Measurements from ENCODE around the gene HK1.

Gene HK1

GRCh38 chr10:69366738-69367137 is 88.4 kb downstream of the HK1 start:
- FAIRE-seq: no peak
- DNase-seq (ENCODE audit: insufficient read length, low spot score): no peak

- no peak for DNase-seq (ENCODE audit: insufficient read length, low spot score)
- no peak for FAIRE-seq
Observed at GRCh38 chr10:69367469-69367868, 89.2 kb downstream of the HK1 start.

- DNase-seq (ENCODE audit: insufficient read length, low spot score): no peak
- no peak for FAIRE-seq
Observed at GRCh38 chr10:69372126-69372980, 94.1 kb downstream of the HK1 start.

- no peak for DNase-seq (ENCODE audit: insufficient read length, low spot score)
Observed at GRCh38 chr10:69374242-69374641, 95.9 kb downstream of the HK1 start.

GRCh38 chr10:69374931-69375306 is 96.6 kb downstream of the HK1 start:
- peak; percentile 40 for FAIRE-seq
- no peak for DNase-seq (ENCODE audit: insufficient read length, low spot score)

More at GRCh38 chr10:69374242-69374641, 95.9 kb downstream of the HK1 start:
- no peak for FAIRE-seq

- no peak for DNase-seq (ENCODE audit: insufficient read length, low spot score)
- FAIRE-seq: no peak
Observed at GRCh38 chr10:69375307-69376151, 97.2 kb downstream of the HK1 start.

- no peak for DNase-seq (ENCODE audit: insufficient read length, low spot score)
- FAIRE-seq: no peak
Observed at GRCh38 chr10:69376662-69377061, 98.4 kb downstream of the HK1 start.

- DNase-seq (ENCODE audit: insufficient read length, low spot score) (no peak), FAIRE-seq (no peak)
Observed at GRCh38 chr10:69377191-69377590, 98.9 kb downstream of the HK1 start.

GRCh38 chr10:69377933-69378332 is 99.6 kb downstream of the HK1 start:
- DNase-seq (ENCODE audit: insufficient read length, low spot score): no peak
- no peak for FAIRE-seq

GRCh38 chr10:69379800-69380199 is 101.5 kb downstream of the HK1 start:
- DNase-seq (ENCODE audit: insufficient read length, low spot score) (no peak), FAIRE-seq (no peak)

GRCh38 chr10:69382382-69383117 is 104.3 kb downstream of the HK1 start:
- FAIRE-seq: no peak
- DNase-seq (ENCODE audit: insufficient read length, low spot score): peak; percentile 45

- no peak for DNase-seq (ENCODE audit: insufficient read length, low spot score)
- FAIRE-seq: no peak
Observed at GRCh38 chr10:69383558-69383957, 105.3 kb downstream of the HK1 start.

- no peak for FAIRE-seq
Observed at GRCh38 chr10:69384320-69384719, 106.0 kb downstream of the HK1 start.

GRCh38 chr10:69385454-69386350 is 107.4 kb downstream of the HK1 start:
- FAIRE-seq (no peak), DNase-seq (ENCODE audit: insufficient read length, low spot score) (no peak)

More at GRCh38 chr10:69384320-69384719, 106.0 kb downstream of the HK1 start:
- no peak for DNase-seq (ENCODE audit: insufficient read length, low spot score)

- DNase-seq (ENCODE audit: insufficient read length, low spot score): no peak
- FAIRE-seq: no peak
Observed at GRCh38 chr10:69387500-69387899, 109.2 kb downstream of the HK1 start.

- FAIRE-seq: no peak
- DNase-seq (ENCODE audit: insufficient read length, low spot score): no peak
Observed at GRCh38 chr10:69388488-69388887, 110.2 kb downstream of the HK1 start.

- FAIRE-seq (no peak), DNase-seq (ENCODE audit: insufficient read length, low spot score) (no peak)
Observed at GRCh38 chr10:69389827-69390490, 111.7 kb downstream of the HK1 start.

GRCh38 chr10:69391158-69391557 is 112.9 kb downstream of the HK1 start:
- FAIRE-seq: no peak
- DNase-seq (ENCODE audit: insufficient read length, low spot score): no peak

- FAIRE-seq: no peak
Observed at GRCh38 chr10:69392481-69393000, 114.2 kb downstream of the HK1 start.

More at GRCh38 chr10:69392481-69393000, 114.2 kb downstream of the HK1 start:
- peak; percentile 80 for DNase-seq (ENCODE audit: insufficient read length, low spot score)
